ENCODE measurements around the gene SP140L.

GRCh38 chr2:230347659-230348305, 20.8 kb downstream of the SP140L start:
- no peak for TF ChIP-seq CTCF (IDR thresholded peaks at IDR 0.05)
- TF ChIP-seq POLR2A (IDR thresholded peaks at IDR 0.05), result no peak

Measured in lower leg skin (tissue), 3 donors.